Measurements from ENCODE around the gene ECI1. TPM values are rescaled to one million over a fixed set of nuclear protein-coding genes. Genes with fewer than 3 reads are reported as not detected.

ECI1 gene
- total and polyA plus RNA-seq, 5 donors from 2014 or later = 23.4 to 62.8 (median 53.5) TPM

- no peaks in the 10 kb centered on the region for H3K4me1 Mint-ChIP-seq
- ATAC-seq (ENCODE audit: low read depth in 2 of 2) (no peak), DNase-seq (no peak)
- no peaks in the 10 kb centered on the region for H3K36me3 ChIP-seq (ENCODE audit: control insufficient read depth, insufficient read depth, low read length)
- no peak overlapping the region for H3K27ac ChIP-seq (ENCODE audit: insufficient read depth, low read length, poor library complexity, severe bottlenecking)
- H3K27me3 ChIP-seq (ENCODE audit: control insufficient read depth, insufficient read depth, low read length) = no peaks in the 10 kb centered on the region
- H3K9me3 Mint-ChIP-seq = no peaks in the 10 kb centered on the region
- no peaks in the 10 kb centered on the region for H3K9me3 ChIP-seq (ENCODE audit: control insufficient read depth in 2 of 2, low read length in 2 of 2)
- no peak overlapping the region for H3K4me3 ChIP-seq (ENCODE audit: low read depth, low read length)
- no peaks in the 10 kb centered on the region for H3K27me3 Mint-ChIP-seq
- H3K4me1 ChIP-seq (ENCODE audit: control insufficient read depth, insufficient read depth, low read length, poor library complexity, severe bottlenecking) = no peaks in the 10 kb centered on the region
- H3K4me3 Mint-ChIP-seq = no peak overlapping the region
- H3K36me3 Mint-ChIP-seq = peaks cover 5% of the 10 kb centered on the region
- no peak overlapping the region for H3K27ac Mint-ChIP-seq
Observed at GRCh38 chr16:2292221-2292620, 40.8 kb upstream of the ECI1 start.

GRCh38 chr16:2289282-2289681 is 37.9 kb upstream of the ECI1 start:
- DNase-seq (no peak), ATAC-seq (ENCODE audit: low read depth in 2 of 2) (no peak)
- Histone ChIP-seq H3K27me3 (ENCODE audit: control insufficient read depth, insufficient read depth, low read length) (no peaks in the 10 kb centered on the region), H3K4me1 (ENCODE audit: control insufficient read depth, insufficient read depth, low read length, poor library complexity, severe bottlenecking) (no peaks in the 10 kb centered on the region), H3K4me3 (ENCODE audit: low read depth, low read length) (no peak overlapping the region), H3K36me3 (ENCODE audit: control insufficient read depth, insufficient read depth, low read length) (no peaks in the 10 kb centered on the region), H3K27ac (ENCODE audit: insufficient read depth, low read length, poor library complexity, severe bottlenecking) (no peak overlapping the region), H3K9me3 (ENCODE audit: control insufficient read depth in 2 of 2, low read length in 2 of 2) (no peaks in the 10 kb centered on the region)
- Mint-ChIP-seq H3K27me3 (no peaks in the 10 kb centered on the region), H3K4me3 (no peak overlapping the region), H3K27ac (no peak overlapping the region), H3K36me3 (peaks cover 5% of the 10 kb centered on the region), H3K4me1 (no peaks in the 10 kb centered on the region), H3K9me3 (no peaks in the 10 kb centered on the region)

- H3K27me3 ChIP-seq (ENCODE audit: control insufficient read depth, insufficient read depth, low read length) = no peaks in the 10 kb centered on the region
- H3K36me3 ChIP-seq (ENCODE audit: control insufficient read depth, insufficient read depth, low read length) = no peaks in the 10 kb centered on the region
- H3K27ac Mint-ChIP-seq = no peak overlapping the region
- no peak overlapping the region for H3K27ac ChIP-seq (ENCODE audit: insufficient read depth, low read length, poor library complexity, severe bottlenecking)
- H3K4me3 ChIP-seq (ENCODE audit: low read depth, low read length) = no peak overlapping the region
- no peaks in the 10 kb centered on the region for H3K27me3 Mint-ChIP-seq
- peaks cover 6% of the 10 kb centered on the region for H3K36me3 Mint-ChIP-seq
- H3K4me3 Mint-ChIP-seq = no peak overlapping the region
- no peaks in the 10 kb centered on the region for H3K9me3 Mint-ChIP-seq
- no peaks in the 10 kb centered on the region for H3K9me3 ChIP-seq (ENCODE audit: control insufficient read depth in 2 of 2, low read length in 2 of 2)
- ATAC-seq (ENCODE audit: low read depth in 2 of 2) = no peak
- no peaks in the 10 kb centered on the region for H3K4me1 Mint-ChIP-seq
- no peak for DNase-seq
- H3K4me1 ChIP-seq (ENCODE audit: control insufficient read depth, insufficient read depth, low read length, poor library complexity, severe bottlenecking) = no peaks in the 10 kb centered on the region
Observed at GRCh38 chr16:2288726-2289125, 37.3 kb upstream of the ECI1 start.

GRCh38 chr16:2287916-2288547 is 36.6 kb upstream of the ECI1 start:
- H3K4me3 Mint-ChIP-seq = no peak overlapping the region
- no peaks in the 10 kb centered on the region for H3K27me3 Mint-ChIP-seq
- DNase-seq (no peak), ATAC-seq (ENCODE audit: low read depth in 2 of 2) (no peak)
- no peaks in the 10 kb centered on the region for H3K9me3 Mint-ChIP-seq
- Histone ChIP-seq H3K36me3 (ENCODE audit: control insufficient read depth, insufficient read depth, low read length) (no peaks in the 10 kb centered on the region), H3K9me3 (ENCODE audit: control insufficient read depth in 2 of 2, low read length in 2 of 2) (no peaks in the 10 kb centered on the region), H3K27ac (ENCODE audit: insufficient read depth, low read length, poor library complexity, severe bottlenecking) (no peak overlapping the region), H3K27me3 (ENCODE audit: control insufficient read depth, insufficient read depth, low read length) (no peaks in the 10 kb centered on the region), H3K4me1 (ENCODE audit: control insufficient read depth, insufficient read depth, low read length, poor library complexity, severe bottlenecking) (no peaks in the 10 kb centered on the region), H3K4me3 (ENCODE audit: low read depth, low read length) (no peak overlapping the region)
- H3K27ac Mint-ChIP-seq = no peak overlapping the region
- peaks cover 9% of the 10 kb centered on the region for H3K36me3 Mint-ChIP-seq
- H3K4me1 Mint-ChIP-seq = no peaks in the 10 kb centered on the region

GRCh38 chr16:2286550-2286949 is 35.2 kb upstream of the ECI1 start:
- H3K27me3 ChIP-seq (ENCODE audit: control insufficient read depth, insufficient read depth, low read length) = no peaks in the 10 kb centered on the region
- no peak overlapping the region for H3K27ac ChIP-seq (ENCODE audit: insufficient read depth, low read length, poor library complexity, severe bottlenecking)
- peaks cover 9% of the 10 kb centered on the region for H3K36me3 Mint-ChIP-seq
- no peaks in the 10 kb centered on the region for H3K27me3 Mint-ChIP-seq
- H3K4me3 Mint-ChIP-seq = no peak overlapping the region
- no peaks in the 10 kb centered on the region for H3K4me1 Mint-ChIP-seq
- no peaks in the 10 kb centered on the region for H3K4me1 ChIP-seq (ENCODE audit: control insufficient read depth, insufficient read depth, low read length, poor library complexity, severe bottlenecking)
- H3K27ac Mint-ChIP-seq = peak overlapping the region in 1 of 3 donors; percentile 49
- ATAC-seq (ENCODE audit: low read depth in 2 of 2) = no peak
- no peaks in the 10 kb centered on the region for H3K9me3 Mint-ChIP-seq
- H3K36me3 ChIP-seq (ENCODE audit: control insufficient read depth, insufficient read depth, low read length) = no peaks in the 10 kb centered on the region
- H3K4me3 ChIP-seq (ENCODE audit: low read depth, low read length) = no peak overlapping the region
- H3K9me3 ChIP-seq (ENCODE audit: control insufficient read depth in 2 of 2, low read length in 2 of 2) = no peaks in the 10 kb centered on the region
- no peak for DNase-seq

GRCh38 chr16:2285731-2286191 is 34.4 kb upstream of the ECI1 start:
- Histone ChIP-seq H3K4me1 (ENCODE audit: control insufficient read depth, insufficient read depth, low read length, poor library complexity, severe bottlenecking) (no peaks in the 10 kb centered on the region), H3K36me3 (ENCODE audit: control insufficient read depth, insufficient read depth, low read length) (no peaks in the 10 kb centered on the region), H3K27ac (ENCODE audit: insufficient read depth, low read length, poor library complexity, severe bottlenecking) (no peak overlapping the region), H3K4me3 (ENCODE audit: low read depth, low read length) (no peak overlapping the region), H3K27me3 (ENCODE audit: control insufficient read depth, insufficient read depth, low read length) (no peaks in the 10 kb centered on the region), H3K9me3 (ENCODE audit: control insufficient read depth in 2 of 2, low read length in 2 of 2) (no peaks in the 10 kb centered on the region)
- no peak for DNase-seq
- no peak overlapping the region for H3K4me3 Mint-ChIP-seq
- no peak for ATAC-seq (ENCODE audit: low read depth in 2 of 2)
- no peaks in the 10 kb centered on the region for H3K27me3 Mint-ChIP-seq
- H3K9me3 Mint-ChIP-seq = no peaks in the 10 kb centered on the region
- H3K36me3 Mint-ChIP-seq = peaks cover 9% of the 10 kb centered on the region
- no peak overlapping the region for H3K27ac Mint-ChIP-seq
- H3K4me1 Mint-ChIP-seq = no peaks in the 10 kb centered on the region

GRCh38 chr16:2284797-2285576 is 33.6 kb upstream of the ECI1 start:
- H3K4me3 Mint-ChIP-seq = peak overlapping the region in 1 of 4 donors; percentile 63
- peak overlapping the region in 1 of 3 donors; percentile 45 for H3K27ac Mint-ChIP-seq

More at GRCh38 chr16:2284797-2285576, 33.6 kb upstream of the ECI1 start:
- Histone ChIP-seq H3K36me3 (ENCODE audit: control insufficient read depth, insufficient read depth, low read length) (no peaks in the 10 kb centered on the region), H3K27ac (ENCODE audit: insufficient read depth, low read length, poor library complexity, severe bottlenecking) (no peak overlapping the region), H3K4me1 (ENCODE audit: control insufficient read depth, insufficient read depth, low read length, poor library complexity, severe bottlenecking) (no peaks in the 10 kb centered on the region), H3K27me3 (ENCODE audit: control insufficient read depth, insufficient read depth, low read length) (no peaks in the 10 kb centered on the region), H3K9me3 (ENCODE audit: control insufficient read depth in 2 of 2, low read length in 2 of 2) (no peaks in the 10 kb centered on the region), H3K4me3 (ENCODE audit: low read depth, low read length) (no peak overlapping the region)
- DNase-seq (no peak), ATAC-seq (ENCODE audit: low read depth in 2 of 2) (no peak)
- H3K4me1 Mint-ChIP-seq = no peaks in the 10 kb centered on the region
- peaks cover 6% of the 10 kb centered on the region for H3K36me3 Mint-ChIP-seq
- H3K9me3 Mint-ChIP-seq = no peaks in the 10 kb centered on the region
- H3K27me3 Mint-ChIP-seq = no peaks in the 10 kb centered on the region

Measured in CD4-positive, CD25-positive, alpha-beta regulatory T cell (primary cell).